ENCODE measurements around the gene PLIN4. TPM values are rescaled to one million over a fixed set of nuclear protein-coding genes. Genes with fewer than 3 reads are reported as not detected.
A peak's percentile ranks its signal among the peaks of the same experiment; 100 is the strongest.

The PLIN4 gene
- total RNA-seq, 1 donor from 2014 or later: 0.27 TPM

DNA sequence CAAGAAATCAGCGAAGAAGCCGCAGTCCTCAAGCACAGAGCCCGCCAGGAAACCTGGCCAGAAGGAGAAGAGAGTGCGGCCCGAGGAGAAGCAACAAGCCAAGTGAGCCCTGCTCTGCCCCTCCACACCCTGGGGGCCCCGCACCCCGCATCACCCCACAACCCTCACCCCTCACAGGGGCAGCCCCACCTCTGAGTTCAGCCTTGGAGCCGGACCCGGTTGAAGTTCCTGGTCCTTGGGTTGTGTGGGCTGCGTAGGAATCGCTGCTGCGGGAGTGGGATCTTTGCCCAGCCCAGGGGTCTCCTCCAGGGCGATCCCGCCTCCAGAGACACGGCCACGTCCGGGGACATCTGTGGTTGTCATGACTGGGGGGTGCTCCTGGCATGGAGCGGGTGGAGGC lies 22.0 kb downstream of the PLIN4 start:
- Mint-ChIP-seq H3K36me3 (ENCODE audit: unreplicated experiment) (no peaks in the 10 kb centered on the region), H3K4me1 (ENCODE audit: low read depth, unreplicated experiment) (no peaks in the 10 kb centered on the region), H3K4me3 (ENCODE audit: unreplicated experiment) (no peak overlapping the region), H3K27me3 (ENCODE audit: unreplicated experiment) (no peaks in the 10 kb centered on the region), H3K9me3 (ENCODE audit: unreplicated experiment) (no peaks in the 10 kb centered on the region), H3K27ac (ENCODE audit: unreplicated experiment) (no peak overlapping the region)
- no peak for DNase-seq
- no peak for TF ChIP-seq CTCF (IDR thresholded peaks at IDR 0.05; ENCODE audit: partially characterized antibody, unreplicated experiment)

GRCh38 chr19:4495471-4495870 lies 22.8 kb downstream of the PLIN4 start:
- no peak for TF ChIP-seq CTCF (IDR thresholded peaks at IDR 0.05; ENCODE audit: partially characterized antibody, unreplicated experiment)
- Mint-ChIP-seq H3K27me3 (ENCODE audit: unreplicated experiment) (no peaks in the 10 kb centered on the region), H3K36me3 (ENCODE audit: unreplicated experiment) (peaks cover 2% of the 10 kb centered on the region), H3K9me3 (ENCODE audit: unreplicated experiment) (peaks cover 2% of the 10 kb centered on the region), H3K27ac (ENCODE audit: unreplicated experiment) (no peak overlapping the region), H3K4me1 (ENCODE audit: low read depth, unreplicated experiment) (no peaks in the 10 kb centered on the region), H3K4me3 (ENCODE audit: unreplicated experiment) (no peak overlapping the region)
- peak; percentile 10 for DNase-seq

DNA sequence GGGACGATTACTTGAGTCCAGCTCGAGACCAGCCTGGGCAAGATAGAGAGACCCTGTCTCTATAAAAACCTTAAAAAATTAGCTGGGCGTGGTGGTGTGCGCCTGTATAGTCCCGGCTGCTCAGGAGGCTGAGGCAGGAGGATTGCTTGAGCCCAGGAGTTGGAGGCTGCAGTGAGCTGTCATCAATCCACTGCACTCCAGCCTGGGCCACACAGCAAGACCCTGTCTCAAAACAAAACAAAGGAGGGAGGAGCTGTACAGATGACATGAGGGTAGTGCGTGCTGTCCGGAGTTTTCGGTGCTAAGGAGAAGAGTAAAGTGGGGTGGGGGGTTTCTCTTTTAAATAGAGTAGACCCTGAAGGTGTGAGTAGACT lies 23.6 kb downstream of the PLIN4 start:
- no peak for DNase-seq
- Mint-ChIP-seq H3K4me3 (ENCODE audit: unreplicated experiment) (no peak overlapping the region), H3K27me3 (ENCODE audit: unreplicated experiment) (peaks cover 3% of the 10 kb centered on the region), H3K9me3 (ENCODE audit: unreplicated experiment) (peaks cover 4% of the 10 kb centered on the region), H3K36me3 (ENCODE audit: unreplicated experiment) (peaks cover 5% of the 10 kb centered on the region), H3K4me1 (ENCODE audit: low read depth, unreplicated experiment) (no peaks in the 10 kb centered on the region), H3K27ac (ENCODE audit: unreplicated experiment) (peak overlapping the region; percentile 62)
- no peak for TF ChIP-seq CTCF (IDR thresholded peaks at IDR 0.05; ENCODE audit: partially characterized antibody, unreplicated experiment)

- DNase-seq: peak; percentile 6
- Mint-ChIP-seq H3K27me3 (ENCODE audit: unreplicated experiment) (peaks cover 3% of the 10 kb centered on the region), H3K4me3 (ENCODE audit: unreplicated experiment) (no peak overlapping the region), H3K4me1 (ENCODE audit: low read depth, unreplicated experiment) (no peaks in the 10 kb centered on the region), H3K9me3 (ENCODE audit: unreplicated experiment) (peaks cover 4% of the 10 kb centered on the region), H3K36me3 (ENCODE audit: unreplicated experiment) (peaks cover 5% of the 10 kb centered on the region), H3K27ac (ENCODE audit: unreplicated experiment) (no peak overlapping the region)
- no peak for TF ChIP-seq CTCF (IDR thresholded peaks at IDR 0.05; ENCODE audit: partially characterized antibody, unreplicated experiment)
Measured at GRCh38 chr19:4493929-4494690, 24.2 kb downstream of the PLIN4 start.

GRCh38 chr19:4493104-4493928 lies 25.0 kb downstream of the PLIN4 start:
- Mint-ChIP-seq H3K4me3 (ENCODE audit: unreplicated experiment) (no peak overlapping the region), H3K36me3 (ENCODE audit: unreplicated experiment) (peaks cover 5% of the 10 kb centered on the region), H3K9me3 (ENCODE audit: unreplicated experiment) (peaks cover 4% of the 10 kb centered on the region), H3K27me3 (ENCODE audit: unreplicated experiment) (peaks cover 3% of the 10 kb centered on the region), H3K4me1 (ENCODE audit: low read depth, unreplicated experiment) (no peaks in the 10 kb centered on the region), H3K27ac (ENCODE audit: unreplicated experiment) (no peak overlapping the region)
- TF ChIP-seq CTCF (IDR thresholded peaks at IDR 0.05; ENCODE audit: partially characterized antibody, unreplicated experiment): no peak
- DNase-seq: no peak

Measured in glutamatergic neuron (in vitro differentiated cells).